ENCODE results near the gene UBE3C. TPM values are rescaled to one million over a fixed set of nuclear protein-coding genes. Genes with fewer than 3 reads are reported as not detected.

Gene UBE3C
- total RNA-seq, 4 donors from 2014 or later = 50.3 to 75.0 (median 64.0) TPM

DNA sequence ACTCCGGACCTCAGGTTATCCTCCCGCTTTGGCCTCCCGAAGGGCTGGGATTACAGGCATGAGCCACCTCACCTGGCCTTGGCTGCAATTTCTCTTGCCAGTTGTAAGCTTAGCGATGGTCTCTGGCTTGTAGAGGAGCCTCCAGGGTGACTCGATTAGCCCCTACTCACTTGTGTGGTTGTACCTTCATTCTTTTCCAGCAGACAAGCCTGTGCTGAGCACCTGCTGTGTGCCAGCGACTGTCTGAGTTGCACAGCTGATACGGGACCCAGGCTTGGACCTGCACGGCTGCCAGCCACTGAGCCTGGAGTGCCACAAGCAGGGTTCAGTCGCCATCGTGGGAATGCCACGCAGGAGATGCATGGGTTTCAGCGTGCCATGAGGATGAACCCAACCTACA lies 156.0 kb downstream of the UBE3C start:
- 87 to 95% methylated on average over 10 to 12 of the region's 12 CpGs for WGBS, 2 donors
- no peak overlapping the region for H3K4me3 ChIP-seq (replicated peaks in 1 of 3)
- no peaks in the 10 kb centered on the region for H3K9me3 ChIP-seq
- no peaks in the 10 kb centered on the region for H3K4me1 ChIP-seq
- H3K27me3 ChIP-seq = no peaks in the 10 kb centered on the region
- intact Hi-C loops (cut with DNase I) = no loop called here
- H3K36me3 ChIP-seq = no peaks in the 10 kb centered on the region
- TF ChIP-seq, protein P1, sequence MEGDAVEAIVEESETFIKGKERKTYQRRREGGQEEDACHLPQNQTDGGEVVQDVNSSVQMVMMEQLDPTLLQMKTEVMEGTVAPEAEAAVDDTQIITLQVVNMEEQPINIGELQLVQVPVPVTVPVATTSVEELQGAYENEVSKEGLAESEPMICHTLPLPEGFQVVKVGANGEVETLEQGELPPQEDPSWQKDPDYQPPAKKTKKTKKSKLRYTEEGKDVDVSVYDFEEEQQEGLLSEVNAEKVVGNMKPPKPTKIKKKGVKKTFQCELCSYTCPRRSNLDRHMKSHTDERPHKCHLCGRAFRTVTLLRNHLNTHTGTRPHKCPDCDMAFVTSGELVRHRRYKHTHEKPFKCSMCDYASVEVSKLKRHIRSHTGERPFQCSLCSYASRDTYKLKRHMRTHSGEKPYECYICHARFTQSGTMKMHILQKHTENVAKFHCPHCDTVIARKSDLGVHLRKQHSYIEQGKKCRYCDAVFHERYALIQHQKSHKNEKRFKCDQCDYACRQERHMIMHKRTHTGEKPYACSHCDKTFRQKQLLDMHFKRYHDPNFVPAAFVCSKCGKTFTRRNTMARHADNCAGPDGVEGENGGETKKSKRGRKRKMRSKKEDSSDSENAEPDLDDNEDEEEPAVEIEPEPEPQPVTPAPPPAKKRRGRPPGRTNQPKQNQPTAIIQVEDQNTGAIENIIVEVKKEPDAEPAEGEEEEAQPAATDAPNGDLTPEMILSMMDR (IDR thresholded peaks at IDR 0.05) = no peak
- TF ChIP-seq POLR2A (IDR thresholded peaks at IDR 0.05) = no peak
- H3K27ac ChIP-seq = no peak overlapping the region
- DNase-seq = no peak

DNA sequence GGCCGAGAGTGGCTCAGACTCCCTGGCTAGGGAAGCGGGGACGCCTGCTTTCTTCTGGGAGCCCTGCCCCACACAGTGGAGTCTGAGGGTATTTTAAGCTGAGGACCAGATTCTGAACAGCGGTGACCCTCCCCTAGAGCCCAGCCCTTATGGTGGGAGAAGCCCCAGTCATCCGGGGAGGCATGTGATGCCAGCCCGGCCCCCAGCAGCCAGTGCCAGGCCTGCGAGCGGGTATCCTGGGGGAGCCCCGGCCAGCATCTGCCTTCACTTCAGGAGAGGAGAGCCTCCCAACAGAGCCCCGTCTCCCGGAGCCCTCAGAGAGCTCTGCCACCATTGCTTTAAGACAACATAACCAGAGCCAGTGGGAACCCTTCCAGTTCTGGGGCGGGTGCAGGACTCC lies 156.6 kb downstream of the UBE3C start:
- Histone ChIP-seq H3K9me3 (no peaks in the 10 kb centered on the region), H3K4me3 (replicated peaks in 1 of 3) (no peak overlapping the region), H3K27me3 (no peaks in the 10 kb centered on the region), H3K36me3 (no peaks in the 10 kb centered on the region), H3K4me1 (no peaks in the 10 kb centered on the region), H3K27ac (no peak overlapping the region)
- no peak for DNase-seq
- intact Hi-C loops (cut with DNase I) = no loop called here
- TF ChIP-seq, protein P1 (IDR thresholded peaks at IDR 0.05) = no peak
- TF ChIP-seq POLR2A (IDR thresholded peaks at IDR 0.05) = no peak
- 17 to 79% methylated on average over 1 to 5 of the region's 12 CpGs for WGBS, 2 donors

- intact Hi-C loops (cut with DNase I) = no loop called here
- DNase-seq = no peak
- Histone ChIP-seq H3K9me3 (no peaks in the 10 kb centered on the region), H3K4me3 (replicated peaks in 1 of 3) (no peak overlapping the region), H3K36me3 (no peaks in the 10 kb centered on the region), H3K27ac (no peak overlapping the region), H3K27me3 (no peaks in the 10 kb centered on the region), H3K4me1 (no peaks in the 10 kb centered on the region)
- no peak for TF ChIP-seq POLR2A (IDR thresholded peaks at IDR 0.05)
- TF ChIP-seq, protein P1 (IDR thresholded peaks at IDR 0.05) = no peak
- WGBS, 2 donors = 78 to 89% methylated on average over 13 of the region's 13 CpGs
Observed at GRCh38 chr7:157297185-157297584, 158.5 kb downstream of the UBE3C start.

DNA sequence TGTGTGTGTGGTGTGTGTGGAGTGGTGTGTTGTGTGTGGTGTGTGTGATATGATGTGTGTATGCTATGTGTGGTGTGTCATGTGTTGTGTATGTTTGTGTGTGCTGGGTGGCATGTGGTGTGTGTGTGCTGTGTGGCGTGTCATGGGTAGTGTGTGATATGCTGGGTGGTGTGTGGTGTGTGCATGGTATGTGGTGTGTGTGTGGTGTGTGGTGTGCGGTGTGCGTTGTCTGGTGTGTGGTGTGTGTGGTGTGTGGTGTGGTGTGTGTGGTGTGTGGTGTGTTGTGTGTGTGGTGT lies 160.5 kb downstream of the UBE3C start:
- intact Hi-C loops (cut with DNase I) = no loop called here
- no peak for TF ChIP-seq POLR2A (IDR thresholded peaks at IDR 0.05)
- TF ChIP-seq, protein P1 (IDR thresholded peaks at IDR 0.05) = no peak
- Histone ChIP-seq H3K4me1 (no peaks in the 10 kb centered on the region), H3K36me3 (no peaks in the 10 kb centered on the region), H3K27me3 (no peaks in the 10 kb centered on the region), H3K4me3 (replicated peaks in 1 of 3) (no peak overlapping the region), H3K27ac (no peak overlapping the region), H3K9me3 (no peaks in the 10 kb centered on the region)
- no peak for DNase-seq
- WGBS, 2 donors = 94 to 99% methylated on average over 3 of the region's 3 CpGs

DNA sequence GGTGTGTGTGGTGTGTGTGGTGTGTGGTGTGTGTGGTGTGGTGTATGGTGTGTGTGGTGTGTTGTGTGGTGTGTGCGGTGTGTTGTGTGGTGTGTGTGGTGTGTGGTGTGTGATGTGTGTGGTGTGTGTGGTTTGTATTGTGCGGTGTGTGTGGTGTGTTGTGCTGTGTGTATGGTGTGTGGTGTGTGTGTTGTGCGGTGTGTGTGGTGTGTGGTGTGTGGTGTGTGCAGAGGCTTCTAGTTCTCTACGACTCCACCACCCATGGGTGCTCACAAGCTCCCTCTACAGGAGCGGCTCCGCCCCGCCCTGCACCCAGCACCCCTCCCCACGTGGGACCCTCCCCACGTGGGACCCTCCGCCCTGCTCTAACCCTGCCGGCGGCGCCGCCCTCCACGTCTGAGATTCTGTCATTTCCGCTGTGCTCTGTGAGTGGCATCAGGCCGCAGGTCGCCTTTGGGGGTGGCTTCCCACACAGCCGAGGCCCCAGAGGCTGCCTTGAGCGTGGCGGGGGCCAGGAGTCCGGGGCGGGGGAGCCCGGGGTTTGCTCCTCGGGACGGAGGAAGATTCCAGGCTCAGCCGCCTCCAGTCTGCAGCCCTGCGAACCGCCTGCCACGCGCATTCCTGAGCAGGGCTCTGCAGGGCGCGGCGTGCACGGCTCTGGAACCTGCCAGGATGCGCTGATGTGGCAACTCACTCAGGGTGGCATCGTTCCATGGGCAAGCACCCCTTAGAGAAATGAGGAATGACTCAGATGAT lies 161.1 kb downstream of the UBE3C start:
- Histone ChIP-seq H3K4me1 (no peaks in the 10 kb centered on the region), H3K9me3 (no peaks in the 10 kb centered on the region), H3K36me3 (no peaks in the 10 kb centered on the region), H3K4me3 (replicated peaks in 1 of 3) (no peak overlapping the region), H3K27me3 (no peaks in the 10 kb centered on the region), H3K27ac (no peak overlapping the region)
- no peak for DNase-seq
- WGBS, 2 donors = 82% methylated on average over 32 to 33 of the region's 37 CpGs
- TF ChIP-seq, protein P1 (IDR thresholded peaks at IDR 0.05) = no peak
- TF ChIP-seq POLR2A (IDR thresholded peaks at IDR 0.05) = no peak
- intact Hi-C loops (cut with DNase I) = no loop called here
